ENCODE measurements around the gene STK31.

DNA sequence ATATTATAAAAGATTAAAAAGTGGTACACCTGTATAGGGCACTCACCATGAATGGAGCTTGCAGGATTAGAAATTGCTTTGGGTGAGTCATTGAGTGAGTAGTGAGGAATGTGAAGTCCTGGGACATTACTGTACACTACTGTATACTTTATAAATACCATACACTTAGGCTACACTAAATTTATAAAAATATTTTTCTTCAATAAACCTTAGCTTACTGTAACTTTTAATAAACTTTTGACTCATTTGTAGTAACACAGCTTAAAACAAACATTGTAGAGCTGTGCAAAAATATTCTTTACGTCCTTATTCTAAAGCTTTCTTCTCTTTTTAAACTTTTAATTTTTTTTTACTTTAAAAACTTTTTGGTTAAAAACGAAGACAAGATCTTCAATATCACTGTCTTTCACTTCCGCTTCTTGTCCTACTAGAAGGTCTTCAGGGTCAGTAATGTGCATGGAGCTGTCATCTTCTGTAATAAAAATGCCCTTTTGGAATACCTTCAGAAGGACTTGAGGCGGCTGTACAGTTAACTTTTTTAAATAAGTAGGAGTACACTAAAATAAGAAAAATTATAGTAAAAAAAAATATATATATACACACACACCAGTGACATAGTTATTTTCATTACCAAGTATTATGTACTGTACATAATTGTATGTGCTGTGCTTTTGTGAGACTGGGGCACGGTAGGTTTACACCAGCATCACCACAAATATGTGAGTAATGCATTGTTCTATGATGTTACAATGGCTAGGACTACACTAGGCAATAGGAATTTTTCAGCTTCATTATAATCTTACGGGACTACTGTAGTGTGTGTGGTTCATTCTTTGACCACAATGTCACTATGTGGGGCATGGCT, 3.5 kb downstream of the STK31 start:
- TF ChIP-seq, protein P1, sequence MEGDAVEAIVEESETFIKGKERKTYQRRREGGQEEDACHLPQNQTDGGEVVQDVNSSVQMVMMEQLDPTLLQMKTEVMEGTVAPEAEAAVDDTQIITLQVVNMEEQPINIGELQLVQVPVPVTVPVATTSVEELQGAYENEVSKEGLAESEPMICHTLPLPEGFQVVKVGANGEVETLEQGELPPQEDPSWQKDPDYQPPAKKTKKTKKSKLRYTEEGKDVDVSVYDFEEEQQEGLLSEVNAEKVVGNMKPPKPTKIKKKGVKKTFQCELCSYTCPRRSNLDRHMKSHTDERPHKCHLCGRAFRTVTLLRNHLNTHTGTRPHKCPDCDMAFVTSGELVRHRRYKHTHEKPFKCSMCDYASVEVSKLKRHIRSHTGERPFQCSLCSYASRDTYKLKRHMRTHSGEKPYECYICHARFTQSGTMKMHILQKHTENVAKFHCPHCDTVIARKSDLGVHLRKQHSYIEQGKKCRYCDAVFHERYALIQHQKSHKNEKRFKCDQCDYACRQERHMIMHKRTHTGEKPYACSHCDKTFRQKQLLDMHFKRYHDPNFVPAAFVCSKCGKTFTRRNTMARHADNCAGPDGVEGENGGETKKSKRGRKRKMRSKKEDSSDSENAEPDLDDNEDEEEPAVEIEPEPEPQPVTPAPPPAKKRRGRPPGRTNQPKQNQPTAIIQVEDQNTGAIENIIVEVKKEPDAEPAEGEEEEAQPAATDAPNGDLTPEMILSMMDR (IDR thresholded peaks at IDR 0.05; ENCODE audit: insufficient read depth, low read length): no peak
- no peak for TF ChIP-seq GABPA (IDR thresholded peaks at IDR 0.05; ENCODE audit: low read depth)

Measured in HL-60 (cell line).